SK-N-MC (cell line): ENCODE results near the gene LTBP2.

ENCODE experiments used
- EZH2 ChIP-seq: fragments of 200-600 bp; sonication (generic); IDR thresholded peaks from one replicate; pipeline ENCODE4 v1.6.1; 2017; ENCODE audit warnings: antibody characterized with exemption
- POLR2AphosphoS5 ChIP-seq: IDR thresholded peaks from 2 replicates; pipeline ENCODE4 v1.6.1; 2012; ENCODE audit warnings: mild to moderate bottlenecking, low read depth, low read length, borderline replicate concordance

DNA sequence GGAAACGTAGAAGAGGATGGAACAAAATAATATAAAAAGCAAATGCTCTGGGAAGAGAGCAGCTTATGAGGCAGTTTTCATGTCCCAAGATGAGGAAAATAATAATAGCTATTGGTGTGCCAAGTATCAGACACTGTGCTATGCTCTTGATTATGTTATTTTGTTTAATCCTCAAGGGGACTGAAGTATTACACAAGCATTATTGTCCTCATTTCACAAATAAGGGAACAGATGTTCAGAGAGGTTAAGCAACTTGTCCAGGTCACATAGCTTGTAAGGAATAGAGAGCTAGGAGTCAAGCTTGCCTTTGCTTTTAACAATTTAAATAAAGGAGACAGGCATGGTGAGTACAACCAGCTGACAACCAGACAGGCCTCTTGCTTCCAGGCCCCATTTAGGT, 26.9 kb upstream of the LTBP2 start:
- TF ChIP-seq POLR2AphosphoS5 (no peak), EZH2 (no peak)
